Heart left ventricle (tissue), 13 donors: ENCODE measurements around the gene CYBRD1.

Source experiments
- CTCF ChIP-seq, 12 donors: fragments of 200-600 bp; sonication (generic) in 4 of 12; IDR thresholded peaks; one replicate each; pipeline versions ENCODE4 v1.5.0 to v1.8.0; 2018 to 2022; ENCODE audit warnings: antibody characterized with exemption in 12 of 12, mild to moderate bottlenecking in 5 of 12
- POLR2A ChIP-seq, 2 donors: fragments of 450-650 bp; IDR thresholded peaks; one replicate each; pipeline ENCODE4 v1.6.1; 2017; ENCODE audit warnings: antibody characterized with exemption in 2 of 2, mild to moderate bottlenecking in 2 of 2, moderate library complexity in 2 of 2
- donor health status: ischemic (EF 13 %, LVEDD 7.1; RV severe dilation, severe dysfunction).
- donor health status: DM: no; HTN: yes; CAD: no.
- donor health status: DM: no; HTN: no; CAD: no.
- donor health status: ischemic (EF 25% LVEDD 6.9; RV normal size, moderate dysfunction).
- donor health status: ischemic (EF 25% LVEDD 5.7; RV mildly dilated, moderate dysfunction).
- donor health status: ischemic (EF 35%, LVEDD 5.7; RV mildly dilated, moderate dysfunction).
- donor health status: nonischemic (EF 11% LVEDD 7.7; RV severe dilation, severe dysfunction).
- donor health status: DM: yes; HTN: yes; CAD: no.
- donor health status: PGD.
- donor health status: ischemic (EF 29% LVEDD 5.4; RV normal size, mild dysfunction).
- donor health status: nonischemic (EF 23%, LVEDD 6.1; RV moderate dilation, normal function).

DNA sequence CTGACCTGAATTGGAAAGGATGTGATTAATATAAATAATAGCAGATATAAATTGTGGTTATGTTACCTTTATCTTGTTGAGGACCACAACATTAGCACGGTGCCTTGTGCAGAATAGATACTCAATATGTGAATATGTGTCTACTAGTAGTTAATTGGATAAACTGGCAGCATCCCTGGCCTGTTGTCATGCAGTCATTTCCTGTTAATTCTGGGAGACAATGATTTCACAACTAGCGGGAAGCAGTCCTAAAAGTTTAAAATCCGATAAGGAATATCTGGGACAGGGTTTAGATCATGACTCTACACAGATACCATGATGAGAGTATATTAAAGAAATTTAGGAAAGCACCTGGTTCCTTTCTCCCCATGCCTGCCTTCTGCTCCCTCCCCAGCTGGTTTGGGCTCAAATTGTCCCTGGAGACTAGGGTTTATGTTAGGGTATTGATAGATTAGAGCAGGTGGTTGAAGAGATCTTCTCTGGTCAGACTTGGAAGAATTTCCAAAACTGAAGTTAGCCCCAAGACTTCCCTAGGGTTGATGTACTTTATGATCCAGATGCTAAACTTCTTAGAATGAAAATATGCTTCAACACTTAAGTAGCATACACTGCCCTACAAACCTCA, 32.8 kb downstream of the CYBRD1 start:
- TF ChIP-seq POLR2A (IDR thresholded peaks at IDR 0.05): no peak
- TF ChIP-seq CTCF (IDR thresholded peaks at IDR 0.05): no peak
